Transverse colon (tissue), 3 donors: Measurements from ENCODE around the gene MZB1.

Experiments used
- POLR2A ChIP-seq: fragments of 450-650 bp; IDR thresholded peaks from one replicate; pipeline ENCODE4 v1.6.1; 2016; ENCODE audit warnings: antibody characterized with exemption, mild to moderate bottlenecking, moderate library complexity
- TF ChIP-seq, protein P1 (sequence below), 5 experiments: fragments of 200-600 bp in 3 of 5; fragments of 450-650 bp in 2 of 5; sonication (generic) in 3 of 5; IDR thresholded peaks; 1 replicate in 2 of 5; 2 replicates in 3 of 5; pipeline ENCODE4 v1.5.1; 2016 to 2017; ENCODE audit warnings: antibody characterized with exemption in 5 of 5, inconsistent platforms in 3 of 5, mild to moderate bottlenecking in 2 of 5, moderate library complexity in 1 of 5

DNA sequence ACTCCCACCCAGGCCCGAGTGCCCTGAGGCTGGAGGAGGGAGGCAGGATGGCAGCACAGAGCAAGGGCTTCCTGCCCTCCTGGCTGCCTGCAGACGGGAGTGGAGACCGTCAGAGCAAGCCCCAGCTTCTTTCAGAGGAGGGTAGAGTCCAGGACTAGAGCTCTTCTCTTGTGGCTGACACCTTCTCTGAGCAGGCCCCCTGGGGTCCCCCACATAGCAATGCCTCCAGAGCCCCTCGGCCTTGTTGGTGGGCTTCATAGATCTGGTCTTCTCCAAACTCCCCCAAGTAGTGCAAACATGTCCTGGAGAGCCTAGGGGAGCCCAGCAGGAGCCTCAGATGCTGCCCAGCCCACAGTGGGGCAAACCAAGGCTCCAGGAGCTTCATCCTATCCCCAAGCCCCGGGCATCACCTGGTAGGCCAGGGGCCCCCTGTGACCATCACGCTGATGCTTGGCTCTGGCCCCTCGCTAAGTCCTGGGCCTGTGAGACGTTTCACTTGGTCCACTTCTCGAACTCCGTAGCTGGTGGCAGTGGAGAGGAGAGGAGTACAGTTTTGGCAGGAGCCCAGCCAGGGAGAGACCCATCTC is 2.0 kb downstream of the MZB1 start:
- TF ChIP-seq, protein P1, sequence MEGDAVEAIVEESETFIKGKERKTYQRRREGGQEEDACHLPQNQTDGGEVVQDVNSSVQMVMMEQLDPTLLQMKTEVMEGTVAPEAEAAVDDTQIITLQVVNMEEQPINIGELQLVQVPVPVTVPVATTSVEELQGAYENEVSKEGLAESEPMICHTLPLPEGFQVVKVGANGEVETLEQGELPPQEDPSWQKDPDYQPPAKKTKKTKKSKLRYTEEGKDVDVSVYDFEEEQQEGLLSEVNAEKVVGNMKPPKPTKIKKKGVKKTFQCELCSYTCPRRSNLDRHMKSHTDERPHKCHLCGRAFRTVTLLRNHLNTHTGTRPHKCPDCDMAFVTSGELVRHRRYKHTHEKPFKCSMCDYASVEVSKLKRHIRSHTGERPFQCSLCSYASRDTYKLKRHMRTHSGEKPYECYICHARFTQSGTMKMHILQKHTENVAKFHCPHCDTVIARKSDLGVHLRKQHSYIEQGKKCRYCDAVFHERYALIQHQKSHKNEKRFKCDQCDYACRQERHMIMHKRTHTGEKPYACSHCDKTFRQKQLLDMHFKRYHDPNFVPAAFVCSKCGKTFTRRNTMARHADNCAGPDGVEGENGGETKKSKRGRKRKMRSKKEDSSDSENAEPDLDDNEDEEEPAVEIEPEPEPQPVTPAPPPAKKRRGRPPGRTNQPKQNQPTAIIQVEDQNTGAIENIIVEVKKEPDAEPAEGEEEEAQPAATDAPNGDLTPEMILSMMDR (IDR thresholded peaks at IDR 0.05) = no peak
- TF ChIP-seq POLR2A = no peak
